AG09319 (cell line): Measurements from ENCODE around the gene TEDC1.

Source experiments
- DNase-seq: peaks from one replicate; pipeline ENCODE4 v3.0.0-alpha.2; 2010; ENCODE audit warnings: low read depth; ENCODE audit errors: extremely low read depth
- TF ChIP-seq, protein P1 (sequence below): IDR thresholded peaks from 2 replicates; pipeline ENCODE4 v1.5.1; 2011; ENCODE audit warnings: low read depth, mild to moderate bottlenecking, inconsistent platforms, low read length, moderate library complexity

TEDC1 gene

GRCh38 chr14:105503296-105503640 lies 12.2 kb downstream of the TEDC1 start:
- no peak for DNase-seq
- TF ChIP-seq, protein P1, sequence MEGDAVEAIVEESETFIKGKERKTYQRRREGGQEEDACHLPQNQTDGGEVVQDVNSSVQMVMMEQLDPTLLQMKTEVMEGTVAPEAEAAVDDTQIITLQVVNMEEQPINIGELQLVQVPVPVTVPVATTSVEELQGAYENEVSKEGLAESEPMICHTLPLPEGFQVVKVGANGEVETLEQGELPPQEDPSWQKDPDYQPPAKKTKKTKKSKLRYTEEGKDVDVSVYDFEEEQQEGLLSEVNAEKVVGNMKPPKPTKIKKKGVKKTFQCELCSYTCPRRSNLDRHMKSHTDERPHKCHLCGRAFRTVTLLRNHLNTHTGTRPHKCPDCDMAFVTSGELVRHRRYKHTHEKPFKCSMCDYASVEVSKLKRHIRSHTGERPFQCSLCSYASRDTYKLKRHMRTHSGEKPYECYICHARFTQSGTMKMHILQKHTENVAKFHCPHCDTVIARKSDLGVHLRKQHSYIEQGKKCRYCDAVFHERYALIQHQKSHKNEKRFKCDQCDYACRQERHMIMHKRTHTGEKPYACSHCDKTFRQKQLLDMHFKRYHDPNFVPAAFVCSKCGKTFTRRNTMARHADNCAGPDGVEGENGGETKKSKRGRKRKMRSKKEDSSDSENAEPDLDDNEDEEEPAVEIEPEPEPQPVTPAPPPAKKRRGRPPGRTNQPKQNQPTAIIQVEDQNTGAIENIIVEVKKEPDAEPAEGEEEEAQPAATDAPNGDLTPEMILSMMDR = no peak

DNA sequence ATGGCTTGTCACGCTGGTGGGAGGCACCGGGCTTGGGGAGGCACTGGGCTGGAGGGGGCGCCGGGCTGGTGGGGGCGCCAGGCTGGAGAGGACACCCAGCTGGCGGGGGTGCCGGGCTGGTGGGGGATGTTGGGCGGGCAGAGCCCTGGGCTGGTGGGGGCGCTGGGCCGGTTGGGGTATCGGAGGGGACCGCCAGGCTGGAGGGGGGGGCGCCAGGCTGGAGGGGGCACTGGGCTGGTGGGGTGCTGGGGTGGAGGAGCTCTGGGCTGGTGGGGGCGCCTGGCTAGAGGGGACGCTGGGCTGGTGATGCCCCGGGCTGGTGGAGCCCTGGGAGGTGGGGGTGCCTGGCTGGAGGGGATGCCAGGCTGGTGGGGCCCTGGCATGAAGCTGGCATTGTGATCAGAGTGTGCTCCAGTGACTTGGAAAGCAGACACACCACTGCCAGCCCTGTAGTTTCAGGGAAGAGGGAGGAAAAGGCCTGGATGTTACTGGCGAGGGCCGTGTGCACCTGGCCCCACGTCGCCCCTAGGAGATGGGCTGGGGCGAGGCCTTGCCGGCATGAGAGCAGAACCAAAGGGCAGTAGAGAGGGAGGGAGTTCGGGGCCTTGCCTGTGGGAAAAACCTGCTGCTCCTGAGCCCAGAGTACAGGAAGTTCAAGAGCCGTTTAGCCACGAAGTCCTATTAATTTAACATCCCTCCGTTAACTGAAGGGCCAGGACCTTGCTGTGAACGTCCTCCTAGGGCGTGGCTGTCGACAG lies 13.1 kb downstream of the TEDC1 start:
- DNase-seq = no peak
- TF ChIP-seq, protein P1 = no peak

DNA sequence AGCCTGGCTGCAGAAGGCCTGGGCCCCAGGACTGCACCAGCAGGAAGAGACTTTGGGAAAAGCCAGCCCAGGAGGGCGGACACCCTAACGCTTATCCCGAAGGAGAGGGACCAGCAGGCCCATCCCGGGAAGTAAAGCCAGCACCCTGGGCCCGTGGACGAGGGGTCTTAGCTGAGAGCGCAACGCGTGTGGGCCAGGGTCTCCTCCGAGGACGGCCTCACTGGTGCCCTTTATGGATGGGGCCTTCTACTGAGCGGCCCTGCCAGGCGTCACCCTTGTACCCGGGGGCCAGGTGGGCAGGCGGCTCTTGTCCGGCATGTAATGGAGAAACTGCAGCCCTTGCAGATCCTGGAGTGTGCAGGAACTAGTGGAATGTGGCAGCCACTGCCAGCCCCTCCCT lies 14.1 kb downstream of the TEDC1 start:
- no peak for DNase-seq
- TF ChIP-seq, protein P1 = no peak

DNA sequence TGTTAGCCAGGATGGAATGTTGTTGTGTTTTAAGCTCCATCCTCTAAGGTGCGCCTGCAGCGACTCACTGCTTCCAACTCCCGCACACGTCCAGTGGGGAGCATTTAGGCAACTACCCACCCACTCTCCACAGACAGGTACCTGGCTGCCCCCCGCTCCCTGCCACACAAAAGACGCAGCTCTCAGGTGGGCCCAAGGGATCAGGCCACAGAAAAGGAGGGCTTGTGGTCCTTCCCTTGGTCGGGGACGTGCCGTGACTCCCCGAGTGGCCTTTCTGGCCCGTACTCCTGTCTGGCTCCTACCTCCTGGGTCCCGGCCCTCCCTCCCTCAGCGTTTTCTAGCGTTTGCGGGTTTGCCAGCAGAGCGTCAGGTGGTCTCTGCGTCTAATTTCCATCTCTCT lies 16.2 kb downstream of the TEDC1 start:
- no peak for DNase-seq
- TF ChIP-seq, protein P1 = no peak

- TF ChIP-seq, protein P1 = no peak
- DNase-seq = no peak
Observed at GRCh38 chr14:105508069-105508468, 17.0 kb downstream of the TEDC1 start.

DNA sequence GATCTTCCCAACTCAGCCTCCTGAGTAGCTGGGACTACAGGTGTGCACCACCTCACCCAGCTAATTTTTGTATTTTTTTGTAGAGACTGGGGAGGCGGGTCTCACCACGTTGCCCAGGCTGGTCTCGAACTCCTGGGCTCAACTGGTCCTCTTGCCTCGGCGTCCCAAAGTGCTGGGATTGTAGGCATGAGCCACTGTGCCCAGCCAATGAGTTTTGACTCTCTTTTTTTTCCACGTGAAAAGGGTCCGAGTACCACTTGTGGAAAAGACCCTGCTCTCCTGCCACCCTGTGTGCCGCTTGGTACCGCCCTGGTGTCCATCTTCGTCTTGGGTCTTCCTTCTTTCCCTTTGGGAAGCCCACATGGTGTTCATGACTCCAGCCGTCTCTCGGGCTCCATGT lies 17.6 kb downstream of the TEDC1 start:
- TF ChIP-seq, protein P1 = no peak
- DNase-seq = no peak

- TF ChIP-seq, protein P1 = no peak
- DNase-seq = no peak
Observed at GRCh38 chr14:105517096-105517495, 26.1 kb downstream of the TEDC1 start.
